Parathyroid adenoma (tissue), 2 donors: Measurements from ENCODE around the gene ERC1.

Source experiments
- H2AFZ ChIP-seq: fragments of 300-600 bp; sonication (generic); one replicate; pipeline ENCODE4 v1.7.0; 2017; ENCODE audit warnings: antibody characterized with exemption, mild to moderate bottlenecking
- H3K27ac ChIP-seq: fragments of 300-600 bp; sonication (generic); one replicate; pipeline ENCODE4 v1.7.0; 2017
- H3K27me3 ChIP-seq: fragments of 300-600 bp; sonication (generic); one replicate; pipeline ENCODE4 v1.7.0; 2017; ENCODE audit warnings: low read length; ENCODE audit not compliant: control insufficient read depth, insufficient read depth
- H3K36me3 ChIP-seq: fragments of 300-600 bp; sonication (generic); one replicate; pipeline ENCODE4 v1.7.0; 2017; ENCODE audit warnings: low read length; ENCODE audit not compliant: control insufficient read depth, insufficient read depth
- H3K4me1 ChIP-seq: fragments of 300-600 bp; sonication (generic); one replicate; pipeline ENCODE4 v1.7.0; 2017; ENCODE audit warnings: control low read depth
- H3K4me2 ChIP-seq: fragments of 300-600 bp; sonication (generic); one replicate; pipeline ENCODE4 v1.7.0; 2017; ENCODE audit warnings: low read length
- H3K4me3 ChIP-seq: fragments of 300-600 bp; sonication (generic); one replicate; pipeline ENCODE4 v1.7.0; 2017; ENCODE audit warnings: low read depth, low read length
- H3K79me2 ChIP-seq: fragments of 300-600 bp; sonication (generic); one replicate; pipeline ENCODE4 v1.7.0; 2017; ENCODE audit warnings: control low read depth
- H3K9ac ChIP-seq: fragments of 300-600 bp; sonication (generic); one replicate; pipeline ENCODE4 v1.7.0; 2017; ENCODE audit warnings: mild to moderate bottlenecking
- H3K9me3 ChIP-seq: fragments of 300-600 bp; sonication (generic); one replicate; pipeline ENCODE4 v1.7.0; 2017; ENCODE audit warnings: low read length; ENCODE audit not compliant: control insufficient read depth
- CTCF ChIP-seq: fragments of 300-600 bp; sonication (generic); IDR thresholded peaks from one replicate; pipeline ENCODE4 v1.7.0; 2017; ENCODE audit warnings: antibody characterized with exemption, mild to moderate bottlenecking
- donor health status: primary hyperparathyroidism.

The ERC1 gene

DNA sequence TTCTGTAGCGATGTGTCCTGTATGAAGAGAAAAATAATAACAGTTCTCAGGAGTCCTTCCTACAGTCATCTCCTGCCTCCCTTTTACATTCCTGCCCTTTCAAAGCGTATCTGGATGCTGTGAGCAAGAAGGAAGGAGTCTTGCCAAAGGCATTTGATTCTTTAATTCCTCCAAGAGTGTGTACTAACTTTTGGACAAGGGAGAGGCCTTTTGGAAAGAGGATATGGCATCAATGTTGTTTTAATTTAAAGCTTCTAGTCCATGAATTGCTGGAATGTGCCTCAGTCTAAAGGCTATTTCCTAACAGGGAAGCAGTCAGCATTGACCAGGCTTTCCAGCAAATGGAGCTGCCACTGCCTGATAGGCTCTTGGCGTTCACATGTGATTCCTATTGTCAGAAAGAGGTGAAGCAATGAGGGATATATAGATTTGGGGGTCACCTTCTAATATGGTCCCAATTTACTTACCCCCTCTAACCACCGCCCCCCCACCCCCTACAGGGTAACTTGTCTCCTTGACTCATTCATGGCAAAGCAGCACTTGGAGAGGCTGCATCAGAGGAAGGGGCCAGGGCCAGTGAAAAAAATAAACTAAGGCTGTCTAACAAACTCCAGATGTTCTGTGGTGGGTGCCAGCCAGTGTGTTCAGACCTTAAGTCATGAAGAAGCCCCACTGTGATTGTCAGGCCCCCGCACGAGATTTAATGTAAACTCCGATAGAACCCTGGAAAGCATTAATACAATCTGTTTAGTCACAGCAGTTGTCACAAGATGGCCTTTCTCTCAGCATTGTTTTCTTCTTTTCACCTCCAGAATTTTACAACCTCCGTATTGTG is 383.1 kb downstream of the ERC1 start:
- H3K79me2 ChIP-seq = no peaks in the 10 kb centered on the region
- peaks cover 3% of the 10 kb centered on the region for H3K4me1 ChIP-seq
- no peak overlapping the region for H3K4me3 ChIP-seq
- TF ChIP-seq CTCF = no peak
- H3K27me3 ChIP-seq = no peaks in the 10 kb centered on the region
- no peaks in the 10 kb centered on the region for H3K9me3 ChIP-seq
- H3K36me3 ChIP-seq = no peaks in the 10 kb centered on the region
- H3K9ac ChIP-seq = no peak overlapping the region
- no peak overlapping the region for H3K27ac ChIP-seq
- no peak overlapping the region for H2AFZ ChIP-seq
- H3K4me2 ChIP-seq = no peak overlapping the region

GRCh38 chr12:1375323-1375722 is 384.3 kb downstream of the ERC1 start:
- Histone ChIP-seq H3K9ac (no peak overlapping the region), H3K4me1 (peaks cover 3% of the 10 kb centered on the region), H3K27me3 (no peaks in the 10 kb centered on the region), H3K4me3 (no peak overlapping the region), H3K36me3 (no peaks in the 10 kb centered on the region), H3K79me2 (no peaks in the 10 kb centered on the region), H3K27ac (no peak overlapping the region), H3K9me3 (no peaks in the 10 kb centered on the region), H3K4me2 (no peak overlapping the region), H2AFZ (no peak overlapping the region)
- no peak for TF ChIP-seq CTCF

DNA sequence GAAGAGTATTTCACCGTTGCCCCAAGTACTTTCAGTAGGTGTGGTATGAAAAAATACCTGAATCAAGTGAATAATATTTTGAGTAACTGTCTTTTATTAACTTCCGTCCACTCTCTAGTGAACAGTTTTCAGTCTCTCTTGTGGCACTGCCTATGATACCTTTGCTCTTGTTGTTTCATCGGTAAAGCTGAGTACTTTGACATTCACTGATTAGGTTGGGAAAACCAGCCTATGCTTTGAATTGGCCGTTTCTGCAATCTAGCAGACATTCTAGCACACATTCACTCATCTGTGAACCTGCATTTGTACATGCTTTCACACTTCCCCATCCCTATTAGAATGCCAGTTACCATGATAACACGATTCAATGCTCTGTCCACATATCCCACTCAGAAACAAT is 386.1 kb downstream of the ERC1 start:
- Histone ChIP-seq H3K27me3 (no peaks in the 10 kb centered on the region), H3K79me2 (no peaks in the 10 kb centered on the region), H3K4me3 (no peak overlapping the region), H3K9me3 (no peaks in the 10 kb centered on the region), H3K9ac (no peak overlapping the region), H3K36me3 (no peaks in the 10 kb centered on the region), H3K4me2 (no peak overlapping the region), H2AFZ (no peak overlapping the region), H3K27ac (no peak overlapping the region), H3K4me1 (peaks cover 6% of the 10 kb centered on the region)
- no peak for TF ChIP-seq CTCF

DNA sequence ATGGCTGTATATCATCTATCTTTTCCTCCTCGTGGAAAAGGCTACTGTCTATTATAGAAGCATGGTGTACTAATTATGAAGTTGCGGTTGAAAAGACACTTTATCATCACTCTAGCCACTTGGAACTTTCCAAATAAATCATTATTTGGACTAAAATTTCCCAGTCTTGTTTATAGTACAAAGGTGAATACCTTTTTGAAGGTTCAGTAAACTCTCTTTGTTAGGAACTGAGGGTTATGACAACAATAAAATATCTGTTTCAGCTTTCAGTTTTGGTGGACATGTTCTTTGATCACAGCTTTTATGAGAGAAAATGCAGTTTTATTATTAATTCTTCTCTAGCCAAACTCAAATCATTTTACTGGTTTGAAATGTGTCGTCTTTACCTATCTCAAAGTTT is 386.7 kb downstream of the ERC1 start:
- Histone ChIP-seq H2AFZ (no peak overlapping the region), H3K4me1 (peaks cover 6% of the 10 kb centered on the region), H3K79me2 (no peaks in the 10 kb centered on the region), H3K9ac (no peak overlapping the region), H3K4me2 (no peak overlapping the region), H3K27ac (no peak overlapping the region), H3K4me3 (no peak overlapping the region), H3K9me3 (no peaks in the 10 kb centered on the region), H3K36me3 (no peaks in the 10 kb centered on the region), H3K27me3 (no peaks in the 10 kb centered on the region)
- no peak for TF ChIP-seq CTCF
